OCI-LY7 (cell line): ENCODE measurements around the gene FIS1.
"Not testable (repeated sequence)": the region's sequence is repeated elsewhere in the genome, so short reads cannot be mapped to it uniquely, and the experiment has no call there.

Experiments used
- CTCF ChIP-seq: fragments of 200-600 bp; sonication (generic); conservative IDR thresholded peaks from 2 replicates; pipeline ENCODE4 v1.5.1; 2014; ENCODE audit warnings: mild to moderate bottlenecking, antibody characterized with exemption, low read length, moderate library complexity, mixed read lengths
- EZH2phosphoT487 ChIP-seq: fragments of 200-600 bp; sonication (generic); IDR thresholded peaks from 2 replicates; pipeline ENCODE4 v1.6.1; 2018; ENCODE audit warnings: low read depth, borderline replicate concordance, mild to moderate bottlenecking, mixed run types, antibody characterized with exemption, low read length, moderate library complexity, mixed read lengths

- TF ChIP-seq CTCF, EZH2phosphoT487: not testable (repeated sequence)
Measured at GRCh38 chr7:101264102-101264706, 19.3 kb upstream of the FIS1 start.
